Measurements from ENCODE around the gene CFAP97D2. TPM values are rescaled to one million over a fixed set of nuclear protein-coding genes. Genes with fewer than 3 reads are reported as not detected.
A peak's percentile ranks its signal among the peaks of the same experiment; 100 is the strongest.

Gene CFAP97D2
- total RNA-seq, 1 donor from 2014 or later, result not detected

DNA sequence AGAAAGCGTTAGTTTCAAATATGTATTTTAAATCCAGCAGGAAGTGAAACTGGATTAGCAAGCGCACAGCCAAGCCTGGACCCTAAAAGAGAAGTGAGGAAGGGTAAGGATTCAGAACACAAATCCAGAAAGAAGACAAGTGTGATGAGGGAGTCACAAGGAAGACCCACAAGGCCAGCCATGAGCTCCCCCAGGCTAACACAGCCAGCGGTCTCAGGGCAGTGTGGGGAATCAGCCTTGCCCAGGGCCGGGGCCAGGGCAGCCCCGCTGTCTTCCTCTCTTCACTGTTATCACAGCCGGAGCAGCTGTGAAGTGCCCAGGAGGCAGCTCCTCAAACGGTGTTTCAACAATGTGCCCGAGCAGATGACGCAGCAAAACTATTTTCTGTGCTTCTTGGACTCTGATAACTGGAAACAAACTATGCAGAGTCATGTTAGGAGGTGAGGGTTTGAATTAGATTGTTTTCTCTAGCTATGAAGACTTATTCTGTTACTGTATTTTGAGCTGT, 43.5 kb downstream of the CFAP97D2 start:
- DNase-seq (no peak), ATAC-seq (peak; percentile 69)
- TF ChIP-seq, protein P1, sequence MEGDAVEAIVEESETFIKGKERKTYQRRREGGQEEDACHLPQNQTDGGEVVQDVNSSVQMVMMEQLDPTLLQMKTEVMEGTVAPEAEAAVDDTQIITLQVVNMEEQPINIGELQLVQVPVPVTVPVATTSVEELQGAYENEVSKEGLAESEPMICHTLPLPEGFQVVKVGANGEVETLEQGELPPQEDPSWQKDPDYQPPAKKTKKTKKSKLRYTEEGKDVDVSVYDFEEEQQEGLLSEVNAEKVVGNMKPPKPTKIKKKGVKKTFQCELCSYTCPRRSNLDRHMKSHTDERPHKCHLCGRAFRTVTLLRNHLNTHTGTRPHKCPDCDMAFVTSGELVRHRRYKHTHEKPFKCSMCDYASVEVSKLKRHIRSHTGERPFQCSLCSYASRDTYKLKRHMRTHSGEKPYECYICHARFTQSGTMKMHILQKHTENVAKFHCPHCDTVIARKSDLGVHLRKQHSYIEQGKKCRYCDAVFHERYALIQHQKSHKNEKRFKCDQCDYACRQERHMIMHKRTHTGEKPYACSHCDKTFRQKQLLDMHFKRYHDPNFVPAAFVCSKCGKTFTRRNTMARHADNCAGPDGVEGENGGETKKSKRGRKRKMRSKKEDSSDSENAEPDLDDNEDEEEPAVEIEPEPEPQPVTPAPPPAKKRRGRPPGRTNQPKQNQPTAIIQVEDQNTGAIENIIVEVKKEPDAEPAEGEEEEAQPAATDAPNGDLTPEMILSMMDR (IDR thresholded peaks at IDR 0.05), result no peak
- Histone ChIP-seq H3K27me3 (no peaks in the 10 kb centered on the region), H3K4me1 (peaks cover 7% of the 10 kb centered on the region), H3K4me3 (no peak overlapping the region), H3K9me3 (no peaks in the 10 kb centered on the region), H3K27ac (peak overlapping the region; percentile 24), H3K36me3 (no peaks in the 10 kb centered on the region)
- intact Hi-C loops (cut with DNase I), result no loop called here

DNA sequence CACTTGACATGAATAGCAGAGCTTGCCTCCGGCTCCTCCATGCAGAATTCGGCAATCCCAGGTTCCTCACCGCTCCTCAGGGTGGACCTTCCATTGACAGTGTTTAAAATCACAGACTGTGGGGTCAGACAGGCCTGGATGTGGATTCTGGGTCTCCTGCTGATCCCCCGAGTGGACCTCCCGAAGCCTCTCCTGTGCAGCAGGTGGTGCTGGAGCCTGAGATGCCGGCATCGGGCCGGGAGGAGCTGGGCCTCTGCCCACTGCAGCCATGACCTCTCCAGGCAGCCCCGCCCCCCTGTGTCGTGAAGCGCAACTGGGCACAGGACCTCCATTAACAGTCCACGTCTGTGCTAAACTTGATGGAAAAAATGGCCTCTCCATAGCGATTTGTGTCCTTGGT, 45.1 kb downstream of the CFAP97D2 start:
- H3K4me3 ChIP-seq, result no peak overlapping the region
- H3K9me3 ChIP-seq, result no peaks in the 10 kb centered on the region
- no peak for DNase-seq
- H3K36me3 ChIP-seq, result no peaks in the 10 kb centered on the region
- TF ChIP-seq, protein P1 (IDR thresholded peaks at IDR 0.05), result no peak
- no peak for ATAC-seq
- H3K27ac ChIP-seq, result no peak overlapping the region
- H3K4me1 ChIP-seq, result peaks cover 7% of the 10 kb centered on the region
- H3K27me3 ChIP-seq, result peaks cover 12% of the 10 kb centered on the region
- intact Hi-C loops (cut with DNase I), result no loop called here

DNA sequence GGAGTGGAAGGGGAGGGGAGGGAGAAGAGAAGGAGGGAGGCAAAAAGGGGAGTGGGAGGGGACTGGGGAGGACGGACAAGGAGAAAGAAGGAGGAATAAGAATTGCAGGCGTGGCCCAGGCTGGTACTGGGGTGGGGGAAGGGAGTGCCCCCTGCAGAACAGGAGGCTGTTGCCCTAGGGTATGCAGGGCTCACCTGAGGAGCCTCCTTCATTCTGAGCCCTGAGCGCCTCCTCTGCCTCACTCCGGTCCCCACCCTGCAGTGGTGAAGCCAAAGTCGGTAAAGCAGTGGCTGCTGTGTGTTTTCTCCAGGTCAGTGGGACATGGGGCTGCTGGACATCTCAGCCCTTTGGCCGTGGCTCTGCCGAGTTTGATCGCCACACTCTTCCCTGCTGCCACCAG, 46.6 kb downstream of the CFAP97D2 start:
- DNase-seq (no peak), ATAC-seq (no peak)
- Histone ChIP-seq H3K4me1 (peaks cover 7% of the 10 kb centered on the region), H3K4me3 (no peak overlapping the region), H3K27ac (no peak overlapping the region), H3K27me3 (peaks cover 14% of the 10 kb centered on the region), H3K9me3 (no peaks in the 10 kb centered on the region), H3K36me3 (no peaks in the 10 kb centered on the region)
- intact Hi-C loops (cut with DNase I), result loop anchor here (5.0 kb wide), 1 partner anchor 273 kb away; no protein-coding TSS in a partner anchor
- TF ChIP-seq, protein P1 (IDR thresholded peaks at IDR 0.05), result no peak

DNA sequence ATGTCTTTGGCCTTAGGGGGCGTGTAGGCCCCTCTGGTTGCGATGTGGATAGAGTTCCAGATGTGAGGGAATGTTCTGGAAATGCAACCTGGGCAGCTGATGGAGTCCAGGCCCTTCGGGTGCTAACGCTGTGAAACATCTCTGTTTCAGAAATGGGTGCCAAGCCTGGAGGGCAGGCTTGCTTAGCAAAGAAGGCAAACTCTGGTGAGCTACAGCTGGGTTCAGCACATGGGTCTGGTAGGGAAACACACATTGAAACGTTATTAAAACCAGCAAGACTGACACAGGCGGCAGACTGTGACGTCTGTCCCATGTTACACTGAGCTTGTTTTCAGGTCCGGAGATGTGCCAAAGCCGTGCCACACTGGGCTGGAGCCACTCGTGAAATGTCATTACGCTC, 47.0 kb downstream of the CFAP97D2 start:
- Histone ChIP-seq H3K36me3 (no peaks in the 10 kb centered on the region), H3K4me3 (no peak overlapping the region), H3K9me3 (no peaks in the 10 kb centered on the region), H3K27ac (no peak overlapping the region), H3K27me3 (peaks cover 14% of the 10 kb centered on the region), H3K4me1 (peaks cover 7% of the 10 kb centered on the region)
- TF ChIP-seq, protein P1 (IDR thresholded peaks at IDR 0.05), result no peak
- ATAC-seq (no peak), DNase-seq (no peak)
- intact Hi-C loops (cut with DNase I), result loop anchor here (5.0 kb wide), 1 partner anchor 274 kb away; no protein-coding TSS in a partner anchor

DNA sequence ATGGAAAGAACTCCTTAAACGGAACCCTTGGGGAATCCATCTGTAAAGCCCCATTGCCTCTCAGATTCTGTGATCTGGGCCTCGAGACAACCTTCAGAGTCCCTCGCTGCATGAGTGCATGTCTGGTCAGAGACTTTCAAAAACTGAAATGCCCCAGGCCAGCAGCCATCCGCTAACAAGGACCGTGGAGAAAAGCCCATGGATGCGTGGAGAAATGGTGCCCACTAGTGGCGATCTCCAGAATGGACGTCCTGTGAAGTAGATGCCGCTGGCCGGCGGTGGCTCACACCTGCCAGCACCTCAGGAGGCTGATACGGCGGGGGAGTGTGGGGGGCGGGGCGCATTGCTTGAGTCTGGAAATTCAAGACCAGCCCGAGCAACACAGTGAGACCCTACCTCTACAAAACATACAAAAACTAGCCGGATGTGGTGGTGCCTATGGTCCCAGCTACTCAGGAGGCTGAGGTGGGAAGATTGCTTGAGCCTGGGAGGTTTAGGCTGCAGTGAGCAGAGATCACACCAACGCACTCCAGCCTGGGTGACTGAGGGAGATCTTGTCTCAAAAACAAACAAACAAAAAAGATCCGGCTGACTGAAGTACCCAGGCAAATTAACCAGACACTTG, 47.8 kb downstream of the CFAP97D2 start:
- H3K4me3 ChIP-seq, result no peak overlapping the region
- H3K27ac ChIP-seq, result no peak overlapping the region
- TF ChIP-seq, protein P1 (IDR thresholded peaks at IDR 0.05), result peak; percentile 91
- no peaks in the 10 kb centered on the region for H3K36me3 ChIP-seq
- H3K4me1 ChIP-seq, result peaks cover 7% of the 10 kb centered on the region
- peak; percentile 96 for ATAC-seq
- intact Hi-C loops (cut with DNase I), result loop anchor here (5.0 kb wide), 1 partner anchor 275 kb away; no protein-coding TSS in a partner anchor
- H3K27me3 ChIP-seq, result peaks cover 14% of the 10 kb centered on the region
- H3K9me3 ChIP-seq, result no peaks in the 10 kb centered on the region
- peak; percentile 86 for DNase-seq

All from upper lobe of right lung (tissue), 1 donor.